Mesenchymal stem cell (in vitro differentiated cells and primary cell): ENCODE results near the gene SOWAHA.

ENCODE experiments used
- DNase-seq: peaks from one replicate; pipeline ENCODE4 v3.0.0-alpha.2; 2013
- H2AFZ ChIP-seq: one replicate; pipeline ENCODE4 v1.6.1; 2013; ENCODE audit warnings: low read depth, mild to moderate bottlenecking, control low read depth, inconsistent platforms, low read length, moderate library complexity
- H2AK5ac ChIP-seq: 2 replicates; pipeline ENCODE4 v1.6.1; 2013; ENCODE audit warnings: low read length, moderate library complexity, mild to moderate bottlenecking, inconsistent platforms; ENCODE audit not compliant: severe bottlenecking
- H2BK120ac ChIP-seq: one replicate; pipeline ENCODE4 v1.6.1; 2013; ENCODE audit warnings: low read depth, mild to moderate bottlenecking, inconsistent platforms, low read length, moderate library complexity
- H2BK12ac ChIP-seq, 2 experiments: one replicate each; pipeline ENCODE4 v1.6.1; 2013; ENCODE audit warnings: inconsistent platforms in 2 of 2, low read length in 2 of 2, mild to moderate bottlenecking in 2 of 2, moderate library complexity in 2 of 2, control low read depth in 1 of 2
- H2BK15ac ChIP-seq: one replicate; pipeline ENCODE4 v1.6.1; 2013; ENCODE audit warnings: mild to moderate bottlenecking, low read depth, inconsistent platforms; ENCODE audit not compliant: poor library complexity, severe bottlenecking
- H2BK5ac ChIP-seq: 2 replicates; pipeline ENCODE4 v1.6.1; 2013; ENCODE audit warnings: low read depth, mild to moderate bottlenecking, low read length, control low read depth, inconsistent platforms; ENCODE audit not compliant: poor library complexity, severe bottlenecking
- H3K14ac ChIP-seq, 2 experiments: one replicate each; pipeline ENCODE4 v1.6.1; 2013; ENCODE audit warnings: inconsistent platforms in 2 of 2, low read length in 2 of 2, control low read depth in 1 of 2, mild to moderate bottlenecking in 1 of 2, moderate library complexity in 1 of 2
- H3K18ac ChIP-seq, 2 experiments: one replicate each; pipeline ENCODE4 v1.6.1; 2013; ENCODE audit warnings: inconsistent platforms in 2 of 2, low read length in 2 of 2, control low read depth in 1 of 2, low read depth in 1 of 2, mild to moderate bottlenecking in 1 of 2
- H3K23ac ChIP-seq, 2 experiments: one replicate each; pipeline ENCODE4 v1.6.1; 2013; ENCODE audit warnings: inconsistent platforms in 2 of 2, low read length in 2 of 2, mild to moderate bottlenecking in 2 of 2, moderate library complexity in 2 of 2, control low read depth in 1 of 2
- H3K27ac ChIP-seq: 2 replicates; pipeline ENCODE4 v1.5.1; 2013; ENCODE audit warnings: mild to moderate bottlenecking, moderate library complexity, low read length, control low read depth, inconsistent platforms; ENCODE audit not compliant: poor library complexity, severe bottlenecking
- H3K27me3 ChIP-seq, 2 experiments: 2 replicates each; pipeline versions ENCODE4 v1.6.1 to v1.7.0; 2013; ENCODE audit warnings: low read length in 2 of 2, mild to moderate bottlenecking in 2 of 2, moderate library complexity in 2 of 2, control low read depth in 1 of 2, inconsistent platforms in 1 of 2; ENCODE audit not compliant: control insufficient read depth in 1 of 2, insufficient read depth in 1 of 2
- H3K36me3 ChIP-seq, 2 experiments: 2 replicates each; pipeline versions ENCODE4 v1.6.1 to v1.7.0; 2013; ENCODE audit warnings: low read length in 2 of 2, control low read depth in 1 of 2, inconsistent platforms in 1 of 2, low read depth in 1 of 2, mild to moderate bottlenecking in 1 of 2; ENCODE audit not compliant: insufficient read depth in 2 of 2, control insufficient read depth in 1 of 2
- H3K4ac ChIP-seq, 2 experiments: one replicate each; pipeline ENCODE4 v1.6.1; 2013; ENCODE audit warnings: inconsistent platforms in 2 of 2, low read length in 2 of 2, mild to moderate bottlenecking in 2 of 2, moderate library complexity in 2 of 2, control low read depth in 1 of 2, low read depth in 1 of 2
- H3K4me1 ChIP-seq: 2 replicates; pipeline ENCODE4 v1.6.1; 2013; ENCODE audit warnings: low read depth, low read length, control low read depth; ENCODE audit not compliant: control insufficient read depth, insufficient read depth
- H3K4me2 ChIP-seq: 2 replicates; pipeline ENCODE4 v1.6.1; 2013; ENCODE audit warnings: low read length, mild to moderate bottlenecking, inconsistent platforms; ENCODE audit not compliant: poor library complexity, severe bottlenecking
- H3K4me3 ChIP-seq, 2 experiments: 2 replicates each; pipeline versions ENCODE4 v1.5.1 to v1.7.0; 2013; ENCODE audit warnings: low read length in 2 of 2, mild to moderate bottlenecking in 2 of 2, control low read depth in 1 of 2, low read depth in 1 of 2; ENCODE audit not compliant: insufficient read depth in 1 of 2
- H3K79me1 ChIP-seq: replicated peaks from 2 replicates; pipeline ENCODE4 v1.6.1; 2013; ENCODE audit warnings: mild to moderate bottlenecking, control low read depth, low read length, inconsistent platforms; ENCODE audit not compliant: poor library complexity, severe bottlenecking
- H3K9ac ChIP-seq: 2 replicates; pipeline ENCODE4 v1.7.0; 2013; ENCODE audit warnings: mild to moderate bottlenecking, low read length, moderate library complexity
- H3K9me3 ChIP-seq: 2 replicates; pipeline ENCODE4 v1.7.0; 2013; ENCODE audit warnings: mild to moderate bottlenecking, low read length; ENCODE audit not compliant: control insufficient read depth
- H4K8ac ChIP-seq: one replicate; pipeline ENCODE4 v1.6.1; 2013; ENCODE audit warnings: inconsistent platforms, mild to moderate bottlenecking, low read length, moderate library complexity
- H4K91ac ChIP-seq: one replicate; pipeline ENCODE4 v1.6.1; 2013; ENCODE audit warnings: mild to moderate bottlenecking, low read length, inconsistent platforms
- WGBS: methylation state at CpG from one replicate; pipeline ENCODE4 v1.1.7; 2013; ENCODE audit warnings: mixed read lengths; 5-methylcytosine and 5-hydroxymethylcytosine counted together

Gene SOWAHA

GRCh38 chr5:132817011-132817410 lies 3.9 kb downstream of the SOWAHA start:
- no peak overlapping the region for H3K27ac ChIP-seq
- no peaks in the 10 kb centered on the region for H3K79me1 ChIP-seq
- H2AFZ ChIP-seq = no peak overlapping the region
- no peak overlapping the region for H3K23ac ChIP-seq
- no peak overlapping the region for H3K4ac ChIP-seq
- no CpG with 5 or more reads among the region's 1 CpG for WGBS
- no peak overlapping the region for H2BK120ac ChIP-seq
- H4K91ac ChIP-seq = no peak overlapping the region
- no peak overlapping the region for H3K14ac ChIP-seq
- no peak for DNase-seq
- H3K27me3 ChIP-seq = peaks cover 12 to 19% of the 10 kb centered on the region in 2 experiments
- peaks cover 21% of the 10 kb centered on the region for H3K4me1 ChIP-seq
- H3K4me2 ChIP-seq = no peak overlapping the region
- H3K9me3 ChIP-seq = no peaks in the 10 kb centered on the region
- H2BK15ac ChIP-seq = no peak overlapping the region
- H4K8ac ChIP-seq = no peak overlapping the region
- H2BK12ac ChIP-seq = no peak overlapping the region
- no peak overlapping the region for H2BK5ac ChIP-seq
- no peak overlapping the region for H3K18ac ChIP-seq
- H2AK5ac ChIP-seq = no peak overlapping the region
- no peak overlapping the region for H3K9ac ChIP-seq
- peaks cover 0 to 7% of the 10 kb centered on the region in 2 experiments for H3K36me3 ChIP-seq
- no peak overlapping the region for H3K4me3 ChIP-seq

GRCh38 chr5:132819468-132819867 lies 6.4 kb downstream of the SOWAHA start:
- no peak overlapping the region for H3K4me2 ChIP-seq
- WGBS = 92% methylated on average over 26 of the region's 26 CpGs
- H3K79me1 ChIP-seq = no peaks in the 10 kb centered on the region
- no peaks in the 10 kb centered on the region for H3K27me3 ChIP-seq
- H3K36me3 ChIP-seq = peaks cover 2 to 6% of the 10 kb centered on the region in 2 experiments
- no peak overlapping the region for H2BK120ac ChIP-seq
- H3K4me3 ChIP-seq = peak overlapping the region in 1 of 2 experiments; percentile 26
- H3K4ac ChIP-seq = no peak overlapping the region
- H2AFZ ChIP-seq = no peak overlapping the region
- no peak overlapping the region for H3K14ac ChIP-seq
- no peak overlapping the region for H4K91ac ChIP-seq
- H3K9me3 ChIP-seq = no peaks in the 10 kb centered on the region
- H3K27ac ChIP-seq = no peak overlapping the region
- peaks cover 15% of the 10 kb centered on the region for H3K4me1 ChIP-seq
- H3K23ac ChIP-seq = no peak overlapping the region
- H2BK15ac ChIP-seq = no peak overlapping the region
- H4K8ac ChIP-seq = no peak overlapping the region
- peak overlapping the region; percentile 19 for H3K9ac ChIP-seq
- H2AK5ac ChIP-seq = no peak overlapping the region
- H2BK5ac ChIP-seq = no peak overlapping the region
- DNase-seq = no peak
- H3K18ac ChIP-seq = no peak overlapping the region
- H2BK12ac ChIP-seq = no peak overlapping the region

- H3K9ac ChIP-seq = peak overlapping the region; percentile 19
Measured at GRCh38 chr5:132820162-132820754, 7.2 kb downstream of the SOWAHA start.

GRCh38 chr5:132821350-132821749 lies 8.2 kb downstream of the SOWAHA start:
- 100% methylated on average over 3 of the region's 3 CpGs for WGBS

More at GRCh38 chr5:132820162-132820754, 7.2 kb downstream of the SOWAHA start:
- Histone ChIP-seq H3K36me3 (peaks cover 4 to 11% of the 10 kb centered on the region in 2 experiments), H3K4me1 (peaks cover 11% of the 10 kb centered on the region), H3K27me3 (no peaks in the 10 kb centered on the region), H2BK5ac (no peak overlapping the region), H3K14ac (no peak overlapping the region), H2BK120ac (no peak overlapping the region), H4K91ac (no peak overlapping the region), H3K9me3 (no peaks in the 10 kb centered on the region), H3K79me1 (no peaks in the 10 kb centered on the region), H3K27ac (no peak overlapping the region), H2BK15ac (no peak overlapping the region), H2BK12ac (no peak overlapping the region), H3K23ac (no peak overlapping the region), H3K18ac (no peak overlapping the region), H2AFZ (no peak overlapping the region), H3K4me3 (peak overlapping the region in 1 of 2 experiments; percentile 20), H3K4ac (no peak overlapping the region), H3K4me2 (no peak overlapping the region), H2AK5ac (no peak overlapping the region), H4K8ac (peak overlapping the region; percentile 66)
- 33% methylated on average over 13 of the region's 15 CpGs for WGBS
- peak; percentile 88 for DNase-seq

More at GRCh38 chr5:132821350-132821749, 8.2 kb downstream of the SOWAHA start:
- no peak overlapping the region for H3K4me3 ChIP-seq
- no peak overlapping the region for H2AFZ ChIP-seq
- H3K27me3 ChIP-seq = no peaks in the 10 kb centered on the region
- H3K14ac ChIP-seq = no peak overlapping the region
- H2BK15ac ChIP-seq = no peak overlapping the region
- no peaks in the 10 kb centered on the region for H3K79me1 ChIP-seq
- H4K8ac ChIP-seq = no peak overlapping the region
- no peak overlapping the region for H2BK120ac ChIP-seq
- H3K18ac ChIP-seq = no peak overlapping the region
- no peaks in the 10 kb centered on the region for H3K9me3 ChIP-seq
- no peak overlapping the region for H2BK5ac ChIP-seq
- H3K4me1 ChIP-seq = peaks cover 11% of the 10 kb centered on the region
- no peak overlapping the region for H4K91ac ChIP-seq
- no peak overlapping the region for H3K4me2 ChIP-seq
- H3K9ac ChIP-seq = no peak overlapping the region
- H3K23ac ChIP-seq = no peak overlapping the region
- no peak overlapping the region for H2AK5ac ChIP-seq
- H3K36me3 ChIP-seq = peaks cover 11% of the 10 kb centered on the region in 2 experiments
- H2BK12ac ChIP-seq = no peak overlapping the region
- no peak overlapping the region for H3K27ac ChIP-seq
- no peak overlapping the region for H3K4ac ChIP-seq
- DNase-seq = no peak
